Fibroblast of lung (primary cell): Measurements from ENCODE around the gene CD151.

ENCODE experiments used
- EZH2 ChIP-seq: IDR thresholded peaks from 2 replicates; pipeline ENCODE4 v1.5.1; 2012; ENCODE audit warnings: low read length, control low read depth, mild to moderate bottlenecking; ENCODE audit errors: missing control alignments
- TF ChIP-seq, protein P1 (sequence below), 2 donors: IDR thresholded peaks in 1 of 2; conservative IDR thresholded peaks in 1 of 2; 1 replicate in 1 of 2; 2 replicates in 1 of 2; pipeline ENCODE4 v1.5.1; 2011 to 2012; ENCODE audit warnings: low read length in 2 of 2, control low read depth in 1 of 2, inconsistent platforms in 1 of 2, low read depth in 1 of 2, mild to moderate bottlenecking in 1 of 2

DNA sequence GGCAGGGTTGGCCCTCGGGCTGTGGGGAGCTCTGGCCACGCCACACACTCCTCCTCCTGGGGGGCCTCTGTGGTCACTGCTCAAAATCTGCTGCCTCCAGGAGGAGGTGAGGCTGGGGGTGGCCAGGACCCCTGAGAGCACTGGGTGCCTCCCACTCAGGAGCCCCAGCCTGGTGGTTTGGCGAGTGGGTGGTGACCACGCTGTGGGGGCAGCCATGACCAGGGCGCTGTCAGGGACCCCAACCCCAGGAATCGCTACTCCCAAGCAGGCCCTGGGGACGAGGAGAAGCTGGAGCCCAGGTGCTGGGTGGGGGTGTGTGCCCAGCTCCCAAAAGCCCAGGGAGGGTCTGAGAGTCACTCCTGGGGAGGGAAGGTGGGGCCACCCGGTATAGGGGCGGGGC lies 40.0 kb downstream of the CD151 start:
- TF ChIP-seq, protein P1, sequence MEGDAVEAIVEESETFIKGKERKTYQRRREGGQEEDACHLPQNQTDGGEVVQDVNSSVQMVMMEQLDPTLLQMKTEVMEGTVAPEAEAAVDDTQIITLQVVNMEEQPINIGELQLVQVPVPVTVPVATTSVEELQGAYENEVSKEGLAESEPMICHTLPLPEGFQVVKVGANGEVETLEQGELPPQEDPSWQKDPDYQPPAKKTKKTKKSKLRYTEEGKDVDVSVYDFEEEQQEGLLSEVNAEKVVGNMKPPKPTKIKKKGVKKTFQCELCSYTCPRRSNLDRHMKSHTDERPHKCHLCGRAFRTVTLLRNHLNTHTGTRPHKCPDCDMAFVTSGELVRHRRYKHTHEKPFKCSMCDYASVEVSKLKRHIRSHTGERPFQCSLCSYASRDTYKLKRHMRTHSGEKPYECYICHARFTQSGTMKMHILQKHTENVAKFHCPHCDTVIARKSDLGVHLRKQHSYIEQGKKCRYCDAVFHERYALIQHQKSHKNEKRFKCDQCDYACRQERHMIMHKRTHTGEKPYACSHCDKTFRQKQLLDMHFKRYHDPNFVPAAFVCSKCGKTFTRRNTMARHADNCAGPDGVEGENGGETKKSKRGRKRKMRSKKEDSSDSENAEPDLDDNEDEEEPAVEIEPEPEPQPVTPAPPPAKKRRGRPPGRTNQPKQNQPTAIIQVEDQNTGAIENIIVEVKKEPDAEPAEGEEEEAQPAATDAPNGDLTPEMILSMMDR (conservative IDR thresholded peaks at IDR 0.05 in 1 of 2, IDR thresholded peaks at IDR 0.05 in 1 of 2; ENCODE audit: low read depth in 1 of 2, low read length in 2 of 2), result no peak
- TF ChIP-seq EZH2, result no peak
